ENCODE results near the gene AGBL4. TPM values are rescaled to one million over a fixed set of nuclear protein-coding genes. Genes with fewer than 3 reads are reported as not detected.
A peak's percentile ranks its signal among the peaks of the same experiment; 100 is the strongest.

The AGBL4 gene
- total RNA-seq, 2 donors from 2014 or later: not detected

- Histone ChIP-seq H3K4me1 (ENCODE audit: control insufficient read depth in 1 of 2, low read depth in 2 of 2) (no peaks in the 10 kb centered on the region), H3K9me3 (no peaks in the 10 kb centered on the region), H3K27ac (no peak overlapping the region), H3K36me3 (no peaks in the 10 kb centered on the region), H3K27me3 (replicated peaks; ENCODE audit: insufficient read depth) (no peaks in the 10 kb centered on the region), H3K4me3 (no peak overlapping the region)
- DNase-seq (ENCODE audit: low spot score) (no peak), ATAC-seq (ENCODE audit: insufficient number of reproducible peaks, low FRiP score, low read depth) (no peak)
- TF ChIP-seq CTCF (IDR thresholded peaks at IDR 0.05): no peak
Measured at GRCh38 chr1:48875552-48876329, 1148.0 kb downstream of the AGBL4 start.

- ATAC-seq (ENCODE audit: insufficient number of reproducible peaks, low FRiP score, low read depth) (no peak), DNase-seq (ENCODE audit: low spot score) (no peak)
- Histone ChIP-seq H3K9me3 (no peaks in the 10 kb centered on the region), H3K27ac (no peak overlapping the region), H3K4me1 (ENCODE audit: control insufficient read depth in 1 of 2, low read depth in 2 of 2) (peaks cover 3 to 6% of the 10 kb centered on the region in 2 donors), H3K27me3 (replicated peaks; ENCODE audit: insufficient read depth) (no peaks in the 10 kb centered on the region), H3K4me3 (no peak overlapping the region), H3K36me3 (no peaks in the 10 kb centered on the region)
- no peak for TF ChIP-seq CTCF (IDR thresholded peaks at IDR 0.05)
Measured at GRCh38 chr1:48873944-48874343, 1149.8 kb downstream of the AGBL4 start.

- H3K36me3 ChIP-seq: no peaks in the 10 kb centered on the region
- H3K4me3 ChIP-seq: no peak overlapping the region
- DNase-seq (ENCODE audit: low spot score) (no peak), ATAC-seq (ENCODE audit: insufficient number of reproducible peaks, low FRiP score, low read depth) (no peak)
- no peak overlapping the region for H3K27ac ChIP-seq
- no peaks in the 10 kb centered on the region for H3K27me3 ChIP-seq (replicated peaks; ENCODE audit: insufficient read depth)
- peak; percentile 11 for TF ChIP-seq CTCF (IDR thresholded peaks at IDR 0.05)
- no peaks in the 10 kb centered on the region for H3K9me3 ChIP-seq
- peaks cover 3 to 8% of the 10 kb centered on the region in 2 donors for H3K4me1 ChIP-seq (ENCODE audit: control insufficient read depth in 1 of 2, low read depth in 2 of 2)
Measured at GRCh38 chr1:48870596-48870995, 1153.2 kb downstream of the AGBL4 start.

- H3K9me3 ChIP-seq: no peaks in the 10 kb centered on the region
- ATAC-seq (ENCODE audit: insufficient number of reproducible peaks, low FRiP score, low read depth) (no peak), DNase-seq (ENCODE audit: low spot score) (no peak)
- no peaks in the 10 kb centered on the region for H3K36me3 ChIP-seq
- no peak for TF ChIP-seq CTCF (IDR thresholded peaks at IDR 0.05)
- peaks cover 3 to 8% of the 10 kb centered on the region in 2 donors for H3K4me1 ChIP-seq (ENCODE audit: control insufficient read depth in 1 of 2, low read depth in 2 of 2)
- no peak overlapping the region for H3K27ac ChIP-seq
- H3K27me3 ChIP-seq (replicated peaks; ENCODE audit: insufficient read depth): no peaks in the 10 kb centered on the region
- no peak overlapping the region for H3K4me3 ChIP-seq
Measured at GRCh38 chr1:48869116-48869893, 1154.4 kb downstream of the AGBL4 start.

- ATAC-seq (ENCODE audit: insufficient number of reproducible peaks, low FRiP score, low read depth): no peak
- no peak for TF ChIP-seq CTCF (IDR thresholded peaks at IDR 0.05)
- H3K36me3 ChIP-seq: no peaks in the 10 kb centered on the region
Measured at GRCh38 chr1:48864913-48865312, 1158.8 kb downstream of the AGBL4 start.

More at GRCh38 chr1:48864913-48865312, 1158.8 kb downstream of the AGBL4 start:
- Histone ChIP-seq H3K4me3 (no peak overlapping the region), H3K27ac (no peak overlapping the region), H3K9me3 (peaks cover 6% of the 10 kb centered on the region), H3K4me1 (ENCODE audit: control insufficient read depth in 1 of 2, low read depth in 2 of 2) (peaks cover 3 to 8% of the 10 kb centered on the region in 2 donors), H3K27me3 (replicated peaks; ENCODE audit: insufficient read depth) (no peaks in the 10 kb centered on the region)
- no peak for DNase-seq (ENCODE audit: low spot score)
